Stimulated activated CD4-positive, alpha-beta T cell treated with anti-CD3 and anti-CD28 coated beads, Interleukin-4, amount 100 ng/mL, for 24 hours (primary cell): ENCODE measurements around the gene TAF11L2.
"Not testable (repeated sequence)": the region's sequence is repeated elsewhere in the genome, so short reads cannot be mapped to it uniquely, and the experiment has no call there.

Experiments
- DNase-seq: peaks from one replicate; pipeline ENCODE4 v3.0.0-alpha.2; 2020

Gene TAF11L2

GRCh38 chr5:17497931-17498330 is at the start of gene TAF11L2:
Gene TAF11L2 (plus strand): TSS chr5:17498231.
- not testable (repeated sequence) for DNase-seq

- DNase-seq = no peak
Observed at GRCh38 chr5:17448877-17449276, 49.2 kb upstream of the TAF11L2 start.

GRCh38 chr5:17452936-17453335 is 45.1 kb upstream of the TAF11L2 start:
- DNase-seq = no peak

GRCh38 chr5:17455942-17456341 is 42.1 kb upstream of the TAF11L2 start:
- no peak for DNase-seq

DNA sequence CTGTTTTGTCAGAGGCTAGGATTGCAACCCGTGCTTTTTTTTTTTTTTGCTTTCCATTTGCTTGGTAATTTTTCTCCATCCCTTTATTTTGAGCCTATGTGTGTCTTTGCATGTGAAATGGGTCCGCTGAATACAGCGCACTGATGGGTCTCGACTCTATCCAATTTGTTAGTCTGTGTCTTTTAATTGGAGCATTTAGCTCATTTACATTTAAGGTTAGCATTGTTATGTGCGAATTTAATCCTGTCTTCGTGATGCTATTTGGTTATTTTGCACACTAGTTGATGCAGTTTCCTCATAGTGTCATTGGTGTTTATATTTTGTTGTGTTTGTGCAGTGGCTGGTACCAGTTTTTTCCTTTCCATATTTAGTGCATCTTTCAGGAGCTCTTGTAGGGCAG is 36.2 kb upstream of the TAF11L2 start:
- no peak for DNase-seq

DNA sequence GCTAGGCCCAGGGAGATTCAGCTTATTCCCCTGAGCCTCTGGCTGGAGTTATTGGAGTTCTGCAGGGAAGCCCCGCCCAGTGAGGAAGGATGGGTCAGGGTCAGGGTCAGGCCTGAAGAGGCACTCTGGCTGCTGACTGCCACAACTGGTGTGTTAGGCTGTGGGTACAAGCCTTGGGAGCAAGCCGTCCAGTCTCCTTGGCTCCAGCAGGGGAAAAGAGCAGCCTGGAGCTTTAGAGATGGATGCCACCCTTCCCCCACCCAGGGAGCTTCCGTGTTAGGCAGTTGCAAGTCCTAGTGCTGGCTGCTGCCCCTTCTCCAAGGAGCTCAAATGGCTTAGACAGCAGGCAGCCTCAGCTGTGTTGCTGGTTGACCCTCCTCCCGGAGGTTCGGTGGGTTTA is 34.4 kb upstream of the TAF11L2 start:
- no peak for DNase-seq

DNA sequence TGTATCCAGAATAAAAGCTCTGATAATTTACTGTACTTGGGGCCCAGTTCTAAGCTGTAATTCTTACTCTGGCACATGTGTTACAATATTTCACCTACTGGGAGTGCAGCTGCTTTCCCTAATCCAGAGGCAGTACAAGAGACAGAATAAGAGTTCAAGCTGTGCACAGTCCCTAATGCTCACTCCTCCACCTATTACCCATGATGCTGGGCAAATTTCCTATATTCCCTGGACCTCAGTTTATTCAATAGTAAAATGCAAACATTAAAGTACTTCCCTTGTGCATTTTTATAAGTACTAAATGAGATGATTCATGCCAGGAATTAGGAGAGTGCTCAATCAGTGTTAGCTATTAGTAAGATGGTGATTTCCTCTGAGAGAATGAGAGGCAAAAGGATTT is 28.0 kb upstream of the TAF11L2 start:
- no peak for DNase-seq

- DNase-seq = not testable (repeated sequence)
Observed at GRCh38 chr5:17475064-17475463, 23.0 kb upstream of the TAF11L2 start.

DNA sequence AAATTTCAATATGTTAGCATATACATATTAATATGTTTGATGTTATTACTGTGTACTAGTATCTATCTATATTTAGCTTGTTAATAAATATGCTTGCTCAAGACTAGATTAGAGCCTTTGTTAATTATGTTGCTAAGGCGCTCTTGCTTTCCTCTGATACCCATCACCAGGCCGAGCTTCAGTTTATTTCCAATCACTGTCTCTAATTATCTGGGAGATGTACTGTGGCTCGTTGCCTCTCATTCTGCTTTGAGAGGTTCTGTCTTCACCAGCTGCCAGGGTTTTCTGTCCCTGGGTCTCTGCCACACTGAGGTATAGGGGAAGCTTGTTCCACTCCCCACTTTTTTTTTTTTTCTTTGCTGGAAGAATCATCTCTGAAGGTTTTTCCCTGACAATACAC is 21.0 kb upstream of the TAF11L2 start:
- no peak for DNase-seq

- DNase-seq = no peak
Observed at GRCh38 chr5:17477573-17478265, 20.3 kb upstream of the TAF11L2 start.

DNA sequence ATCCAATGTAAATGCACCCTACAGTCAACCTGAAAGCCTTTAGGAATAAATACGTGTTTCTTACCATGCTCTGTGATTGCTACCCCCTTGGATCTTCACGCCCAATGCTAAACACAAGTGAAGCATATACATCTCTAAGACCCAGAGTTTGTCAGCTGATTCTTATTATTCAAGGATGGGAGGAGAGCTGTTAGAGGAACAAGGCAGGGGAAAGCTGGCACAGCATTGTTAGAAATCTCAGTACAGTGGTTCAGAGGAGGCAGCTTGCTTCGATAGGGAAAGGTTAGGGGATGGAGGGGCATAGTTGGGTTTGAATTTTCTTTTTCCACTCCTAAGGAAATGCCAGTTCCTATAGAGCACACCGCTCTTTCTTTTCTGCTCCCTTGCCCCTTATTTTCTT is 16.7 kb upstream of the TAF11L2 start:
- no peak for DNase-seq

GRCh38 chr5:17482790-17483189 is 15.2 kb upstream of the TAF11L2 start:
- no peak for DNase-seq

- not testable (repeated sequence) for DNase-seq
Observed at GRCh38 chr5:17486464-17487173, 11.4 kb upstream of the TAF11L2 start.

DNA sequence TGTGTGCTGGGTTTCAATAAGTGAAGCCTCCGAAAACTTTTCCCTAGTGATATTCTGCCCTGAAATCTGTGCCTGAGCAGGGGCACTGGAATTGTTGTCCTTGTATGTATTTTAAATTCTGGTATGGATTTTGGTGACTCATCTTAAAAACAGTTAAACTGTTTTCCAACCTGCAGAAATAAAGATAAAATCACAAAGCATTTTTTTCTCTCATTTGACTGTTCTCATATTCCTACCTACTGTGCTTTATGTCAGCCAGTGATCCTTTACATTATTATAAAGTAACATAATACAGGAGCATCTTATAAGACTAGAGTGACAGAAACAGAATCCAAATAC is 10.9 kb upstream of the TAF11L2 start:
- no peak for DNase-seq

- DNase-seq = not testable (repeated sequence)
Observed at GRCh38 chr5:17491257-17491656, 6.8 kb upstream of the TAF11L2 start.

DNA sequence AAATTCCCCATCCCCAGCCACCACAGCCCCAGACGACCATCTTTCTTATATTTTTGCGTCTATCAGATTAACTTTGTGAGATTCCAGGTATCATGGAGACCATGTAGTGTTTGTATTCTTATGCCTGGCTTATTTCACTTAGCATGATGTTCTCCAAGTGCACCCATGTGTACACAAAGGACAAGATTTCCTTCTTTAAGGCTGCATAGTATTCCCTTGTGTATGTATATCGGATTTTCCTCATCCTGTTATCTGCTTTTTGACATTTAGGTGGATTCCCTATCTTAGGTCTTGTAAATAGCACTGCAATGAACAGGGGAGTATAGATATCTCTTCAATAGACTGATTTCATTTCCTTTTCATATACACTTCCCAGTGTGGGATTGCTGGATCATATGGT is 5.3 kb upstream of the TAF11L2 start:
- no peak for DNase-seq

- DNase-seq = no peak
Observed at GRCh38 chr5:17497446-17497845, 585 bp upstream of the TAF11L2 start.

GRCh38 chr5:17511775-17512325 is 13.8 kb downstream of the TAF11L2 start:
- DNase-seq = no peak

DNA sequence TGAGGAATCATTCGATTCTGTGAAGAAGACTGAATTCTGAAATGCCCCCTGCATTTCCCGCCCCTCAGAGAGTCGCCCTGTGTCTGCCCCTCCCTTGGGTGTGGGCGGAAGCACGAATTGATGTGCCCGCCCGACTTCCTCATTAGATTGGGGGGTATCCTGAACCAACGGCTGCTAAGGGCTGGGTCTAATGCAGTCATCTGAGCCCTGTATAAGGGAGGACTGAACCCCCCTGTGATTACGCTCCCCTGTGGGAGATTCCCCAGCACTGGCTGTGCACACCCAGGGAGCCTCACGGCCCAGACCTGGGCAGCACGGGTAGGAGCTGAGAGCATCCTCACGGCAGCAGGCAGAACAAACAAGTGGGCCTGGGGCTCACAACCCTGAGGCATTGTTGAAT is 19.5 kb downstream of the TAF11L2 start:
- not testable (repeated sequence) for DNase-seq

GRCh38 chr5:17518067-17518466 is 20.0 kb downstream of the TAF11L2 start, which contains the start of gene TAF11L3:
Gene TAF11L3 (plus strand): TSS chr5:17518367.
- DNase-seq = not testable (repeated sequence)

DNA sequence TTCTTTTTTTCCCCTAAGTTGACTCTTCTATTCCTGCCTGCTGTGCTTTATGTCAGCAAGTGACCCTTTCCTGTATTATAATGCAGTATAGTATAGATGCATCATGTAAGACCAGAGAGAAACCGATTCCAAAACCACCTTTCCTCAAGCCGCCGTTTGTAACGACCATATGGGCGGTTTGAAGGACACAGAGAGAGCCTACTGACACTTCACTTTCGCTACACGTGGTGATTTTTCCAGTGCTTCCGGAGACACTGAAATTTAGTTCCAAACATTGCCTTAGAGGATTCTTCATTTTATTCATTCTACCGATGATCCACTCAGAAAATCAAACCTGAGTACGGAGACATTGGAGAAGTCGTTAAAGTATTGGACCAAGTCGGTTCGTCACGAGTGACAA is 21.5 kb downstream of the TAF11L2 start:
- DNase-seq = not testable (repeated sequence)

GRCh38 chr5:17521501-17521900 is 23.5 kb downstream of the TAF11L2 start, which contains the start of gene TAF11L4:
Gene TAF11L4 (plus strand): TSS chr5:17521801.
- DNase-seq = not testable (repeated sequence)

GRCh38 chr5:17524935-17525334 is 26.9 kb downstream of the TAF11L2 start, which contains the start of gene TAF11L5:
Gene TAF11L5 (plus strand): TSS chr5:17525235.
- DNase-seq = not testable (repeated sequence)

DNA sequence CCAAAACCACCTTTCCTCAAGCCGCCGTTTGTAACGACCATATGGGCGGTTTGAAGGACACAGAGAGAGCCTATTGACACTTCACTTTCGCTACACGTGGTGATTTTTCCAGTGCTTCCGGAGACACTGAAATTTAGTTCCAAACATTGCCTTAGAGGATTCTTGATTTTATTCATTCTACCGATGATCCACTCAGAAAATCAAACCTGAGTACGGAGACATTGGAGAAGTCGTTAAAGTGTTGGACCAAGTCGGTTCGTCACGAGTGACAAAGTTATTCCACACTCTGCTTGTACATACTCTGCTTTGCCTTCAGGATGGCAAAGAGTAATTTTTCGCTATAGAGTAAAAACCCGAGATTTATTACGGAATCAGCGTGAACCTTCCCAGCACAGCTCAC is 28.5 kb downstream of the TAF11L2 start:
- DNase-seq = peak; percentile 31
